ENCODE data around the gene CLEC4M. TPM values are rescaled to one million over a fixed set of nuclear protein-coding genes. Genes with fewer than 3 reads are reported as not detected.
"Not testable (repeated sequence)": the region's sequence is repeated elsewhere in the genome, so short reads cannot be mapped to it uniquely, and the experiment has no call there.

CLEC4M gene
- total and polyA plus RNA-seq, 2 donors from 2014 or later, result 0.54 TPM; not detected in 1

DNA sequence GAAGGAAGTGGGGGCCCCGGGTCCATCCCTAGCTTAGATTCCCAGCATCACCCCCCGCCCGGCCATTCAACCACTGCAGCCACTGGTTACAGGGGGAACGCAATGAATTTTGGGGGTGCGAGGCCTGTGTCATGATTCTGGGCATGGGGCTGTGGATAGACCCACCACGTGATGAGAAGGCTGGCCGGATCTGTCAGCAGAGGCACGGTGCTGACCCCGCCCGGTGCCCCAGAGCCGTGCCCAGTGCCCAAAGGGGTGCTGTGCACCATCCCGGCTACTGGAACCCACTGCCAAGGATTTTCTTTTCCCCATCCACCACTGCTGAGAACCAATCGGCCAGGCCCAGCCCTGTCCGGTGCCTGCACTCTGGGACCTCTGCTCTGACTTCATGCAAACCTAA, 27.4 kb downstream of the CLEC4M start:
- no peaks in the 10 kb centered on the region for H3K36me3 ChIP-seq (ENCODE audit: control insufficient read depth in 2 of 3, insufficient read depth in 3 of 3, low read length in 3 of 3)
- intact Hi-C loops (cut with DNase I), result no loop called here
- H3K9ac ChIP-seq (ENCODE audit: low read length in 3 of 3), result no peak overlapping the region
- TF ChIP-seq, protein P1, sequence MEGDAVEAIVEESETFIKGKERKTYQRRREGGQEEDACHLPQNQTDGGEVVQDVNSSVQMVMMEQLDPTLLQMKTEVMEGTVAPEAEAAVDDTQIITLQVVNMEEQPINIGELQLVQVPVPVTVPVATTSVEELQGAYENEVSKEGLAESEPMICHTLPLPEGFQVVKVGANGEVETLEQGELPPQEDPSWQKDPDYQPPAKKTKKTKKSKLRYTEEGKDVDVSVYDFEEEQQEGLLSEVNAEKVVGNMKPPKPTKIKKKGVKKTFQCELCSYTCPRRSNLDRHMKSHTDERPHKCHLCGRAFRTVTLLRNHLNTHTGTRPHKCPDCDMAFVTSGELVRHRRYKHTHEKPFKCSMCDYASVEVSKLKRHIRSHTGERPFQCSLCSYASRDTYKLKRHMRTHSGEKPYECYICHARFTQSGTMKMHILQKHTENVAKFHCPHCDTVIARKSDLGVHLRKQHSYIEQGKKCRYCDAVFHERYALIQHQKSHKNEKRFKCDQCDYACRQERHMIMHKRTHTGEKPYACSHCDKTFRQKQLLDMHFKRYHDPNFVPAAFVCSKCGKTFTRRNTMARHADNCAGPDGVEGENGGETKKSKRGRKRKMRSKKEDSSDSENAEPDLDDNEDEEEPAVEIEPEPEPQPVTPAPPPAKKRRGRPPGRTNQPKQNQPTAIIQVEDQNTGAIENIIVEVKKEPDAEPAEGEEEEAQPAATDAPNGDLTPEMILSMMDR (IDR thresholded peaks at IDR 0.05; ENCODE audit: borderline replicate concordance, extremely low read depth, insufficient read depth), result no peak
- H3K27me3 ChIP-seq (ENCODE audit: control insufficient read depth, insufficient read depth, low read length), result peaks cover 12% of the 10 kb centered on the region
- no peak overlapping the region for H3K4me3 ChIP-seq (ENCODE audit: low read length in 3 of 3)
- no peak for FAIRE-seq
- no peaks in the 10 kb centered on the region for H3K4me1 ChIP-seq (ENCODE audit: control insufficient read depth in 2 of 3, insufficient read depth in 2 of 3, low read depth in 1 of 3, low read length in 3 of 3)
- peak in 1 of 5 donors; percentile 40 for DNase-seq
- H3K9me3 ChIP-seq (ENCODE audit: control insufficient read depth in 2 of 3, insufficient read depth in 1 of 3, low read length in 3 of 3), result no peaks in the 10 kb centered on the region
- no peak overlapping the region for H3K27ac ChIP-seq (ENCODE audit: low read depth in 2 of 2, low read length in 2 of 2)

DNA sequence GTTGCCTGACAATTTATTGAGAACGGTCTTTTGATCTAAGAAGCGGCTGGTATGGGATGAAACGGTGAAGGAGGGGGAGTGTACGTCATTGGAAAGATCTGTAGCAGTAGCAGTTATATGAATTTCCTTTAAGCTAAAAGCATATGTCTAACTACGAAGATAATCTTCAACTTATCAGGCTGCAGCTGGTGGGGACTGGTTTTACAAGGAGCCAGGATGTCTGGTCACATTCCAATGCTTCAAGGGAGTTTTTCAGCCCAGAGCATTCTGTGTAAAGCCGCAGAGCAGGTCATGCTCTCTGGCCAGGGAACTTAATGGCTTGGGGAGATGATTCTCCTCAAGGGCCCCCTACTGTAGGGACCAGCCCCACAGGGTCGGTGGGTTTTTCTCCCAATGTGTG, 29.2 kb downstream of the CLEC4M start:
- FAIRE-seq (no peak), DNase-seq (peak in 3 of 5 donors; percentile 62 to 89 (median 86))
- TF ChIP-seq, protein P1 (IDR thresholded peaks at IDR 0.05; ENCODE audit: borderline replicate concordance, extremely low read depth, insufficient read depth), result no peak
- Histone ChIP-seq H3K4me1 (ENCODE audit: control insufficient read depth in 2 of 3, insufficient read depth in 2 of 3, low read depth in 1 of 3, low read length in 3 of 3) (no peaks in the 10 kb centered on the region), H3K27ac (ENCODE audit: low read depth in 2 of 2, low read length in 2 of 2) (no peak overlapping the region), H3K27me3 (ENCODE audit: control insufficient read depth, insufficient read depth, low read length) (peaks cover 12% of the 10 kb centered on the region), H3K4me3 (ENCODE audit: low read length in 3 of 3) (no peak overlapping the region), H3K9me3 (ENCODE audit: control insufficient read depth in 2 of 3, insufficient read depth in 1 of 3, low read length in 3 of 3) (no peaks in the 10 kb centered on the region), H3K36me3 (ENCODE audit: control insufficient read depth in 2 of 3, insufficient read depth in 3 of 3, low read length in 3 of 3) (no peaks in the 10 kb centered on the region), H3K9ac (ENCODE audit: low read length in 3 of 3) (no peak overlapping the region)
- intact Hi-C loops (cut with DNase I), result no loop called here

DNA sequence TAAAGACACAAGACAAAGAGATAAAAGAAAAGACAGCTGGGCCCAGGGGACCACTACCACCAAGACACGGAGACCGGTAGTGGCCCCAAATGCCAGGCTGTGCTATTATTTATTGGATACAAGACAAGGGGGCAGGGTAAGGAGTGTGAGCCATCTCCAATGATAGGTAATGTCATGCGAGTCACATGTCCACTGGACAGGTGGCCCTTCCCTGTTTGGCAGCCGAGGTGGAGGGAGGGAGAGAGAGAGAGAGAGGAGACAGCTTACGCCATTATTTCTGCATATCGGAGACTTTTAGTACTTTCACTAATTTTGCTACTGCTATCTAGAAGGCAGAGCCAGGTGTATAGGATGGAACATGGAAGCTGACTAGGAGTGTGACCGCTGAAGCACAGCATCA, 29.7 kb downstream of the CLEC4M start:
- intact Hi-C loops (cut with DNase I); H3K4me3 ChIP-seq (ENCODE audit: low read length in 3 of 3); H3K27ac ChIP-seq (ENCODE audit: low read depth in 2 of 2, low read length in 2 of 2); H3K36me3 ChIP-seq (ENCODE audit: control insufficient read depth in 2 of 3, insufficient read depth in 3 of 3, low read length in 3 of 3); H3K4me1 ChIP-seq (ENCODE audit: control insufficient read depth in 2 of 3, insufficient read depth in 2 of 3, low read depth in 1 of 3, low read length in 3 of 3); H3K9ac ChIP-seq (ENCODE audit: low read length in 3 of 3); H3K27me3 ChIP-seq (ENCODE audit: control insufficient read depth, insufficient read depth, low read length); H3K9me3 ChIP-seq (ENCODE audit: control insufficient read depth in 2 of 3, insufficient read depth in 1 of 3, low read length in 3 of 3); FAIRE-seq: not testable (repeated sequence)
- DNase-seq, result peak in 2 of 5 donors; percentile 23 to 32

DNA sequence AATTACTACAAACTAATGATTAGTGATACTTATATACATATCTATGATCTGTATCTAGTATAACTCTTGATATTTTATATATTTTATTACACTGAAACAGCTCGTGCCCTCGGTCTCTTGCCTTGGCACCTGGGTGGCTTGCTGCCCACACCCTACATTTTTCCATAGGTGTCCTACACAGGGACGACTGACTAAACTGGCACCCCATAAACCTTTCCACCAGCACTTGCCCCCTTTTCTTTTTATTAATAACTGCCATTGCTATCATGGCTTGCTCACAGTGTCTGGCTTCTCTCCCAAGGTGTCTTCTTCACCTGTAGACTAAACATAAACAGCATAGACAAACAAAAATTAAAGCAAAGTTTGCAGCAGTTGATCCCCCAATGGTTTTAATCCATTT, 30.4 kb downstream of the CLEC4M start:
- intact Hi-C loops (cut with DNase I), result no loop called here
- no peak for FAIRE-seq
- H3K27me3 ChIP-seq (ENCODE audit: control insufficient read depth, insufficient read depth, low read length), result peaks cover 7% of the 10 kb centered on the region
- TF ChIP-seq, protein P1 (IDR thresholded peaks at IDR 0.05; ENCODE audit: borderline replicate concordance, extremely low read depth, insufficient read depth), result no peak
- no peaks in the 10 kb centered on the region for H3K36me3 ChIP-seq (ENCODE audit: control insufficient read depth in 2 of 3, insufficient read depth in 3 of 3, low read length in 3 of 3)
- no peak overlapping the region for H3K27ac ChIP-seq (ENCODE audit: low read depth in 2 of 2, low read length in 2 of 2)
- no peaks in the 10 kb centered on the region for H3K9me3 ChIP-seq (ENCODE audit: control insufficient read depth in 2 of 3, insufficient read depth in 1 of 3, low read length in 3 of 3)
- no peak for DNase-seq
- H3K9ac ChIP-seq (ENCODE audit: low read length in 3 of 3), result no peak overlapping the region
- no peak overlapping the region for H3K4me3 ChIP-seq (ENCODE audit: low read length in 3 of 3)
- no peaks in the 10 kb centered on the region for H3K4me1 ChIP-seq (ENCODE audit: control insufficient read depth in 2 of 3, insufficient read depth in 2 of 3, low read depth in 1 of 3, low read length in 3 of 3)

All from kidney (tissue), 14 donors.